ENCODE results near the gene ZNF428. TPM values are rescaled to one million over a fixed set of nuclear protein-coding genes. Genes with fewer than 3 reads are reported as not detected.

The ZNF428 gene
- total and polyA plus RNA-seq, 2 of the 8 experiments (the other 6 are each of a cell fraction or from before 2014, with no cell fraction given), result 7.8 to 16.7 TPM

GRCh38 chr19:43641333-43641732 lies 21.9 kb upstream of the ZNF428 start:
- Histone ChIP-seq H4K91ac (replicated peaks; ENCODE audit: insufficient read length, low read length) (no peak overlapping the region), H2BK20ac (ENCODE audit: low read length) (no peak overlapping the region), H3K9me3 (ENCODE audit: insufficient read depth in 2 of 2, low read depth in 1 of 2, low read length in 1 of 2) (no peaks in the 10 kb centered on the region), H3K4me2 (ENCODE audit: insufficient read depth in 1 of 2, low read depth in 2 of 2, low read length in 2 of 2) (no peak overlapping the region; a peak in 1 of 4 replicates), H3K27ac (ENCODE audit: low read depth, low read length) (no peak overlapping the region), H2BK12ac (ENCODE audit: low read depth, low read length) (no peak overlapping the region), H3K27me3 (replicated peaks in 1 of 4; ENCODE audit: control insufficient read depth in 3 of 4, extremely low read depth in 1 of 4, insufficient read depth in 3 of 4, low read length in 3 of 4) (peaks cover 11 to 48% (median 29%) of the 10 kb centered on the region in 4 experiments), H3K23me2 (ENCODE audit: low read depth, low read length) (peaks cover 11% of the 10 kb centered on the region), H3K14ac (ENCODE audit: insufficient read length) (no peak overlapping the region), H2AK5ac (ENCODE audit: low read depth, low read length) (no peak overlapping the region; the same call in 1 of the 2 replicates), H3K4me1 (replicated peaks in 1 of 4; ENCODE audit: control insufficient read depth in 3 of 4, insufficient read depth in 4 of 4, low read length in 3 of 4) (peaks cover 3 to 14% (median 10%) of the 10 kb centered on the region in 4 experiments; a peak in 6 of 7 replicates), H3K79me2 (ENCODE audit: control insufficient read depth in 1 of 2, insufficient read depth in 2 of 2, low read length in 2 of 2) (no peaks in the 10 kb centered on the region), H2BK120ac (replicated peaks; ENCODE audit: low read depth, low read length) (no peak overlapping the region), H4K20me1 (replicated peaks in 1 of 2; ENCODE audit: control insufficient read depth in 1 of 2, insufficient read depth in 2 of 2, low read length in 2 of 2) (no peaks in the 10 kb centered on the region), H3K56ac (replicated peaks; ENCODE audit: insufficient read length, low read depth, low read length) (no peak overlapping the region), H3K4ac (replicated peaks; ENCODE audit: insufficient read length, low read depth, low read length) (no peak overlapping the region), H2BK5ac (ENCODE audit: low read depth, low read length) (no peak overlapping the region), H4K5ac (ENCODE audit: insufficient read length, low read depth, low read length) (no peak overlapping the region), H4K8ac (ENCODE audit: extremely low read depth, insufficient read depth, low read length) (no peak overlapping the region), H2BK15ac (ENCODE audit: low read length) (no peak overlapping the region), H2AFZ (ENCODE audit: low read length) (0 out of 2 replicates have a peak overlapping the region, but pooled peaks have one; percentile 6), H3K9ac (replicated peaks in 1 of 4; ENCODE audit: extremely low read depth in 1 of 4, low read depth in 3 of 4, low read length in 3 of 4) (no peak overlapping the region), H3K36me3 (ENCODE audit: control insufficient read depth in 2 of 4, insufficient read depth in 4 of 4, low read length in 3 of 4) (no peaks in the 10 kb centered on the region), H3K18ac (ENCODE audit: extremely low read depth, low read length) (no peak overlapping the region), H3K23ac (ENCODE audit: insufficient read length) (no peak overlapping the region), H3K79me1 (ENCODE audit: low read depth, low read length) (peaks cover 2% of the 10 kb centered on the region; the same call in 1 of the 2 replicates), H3K4me3 (ENCODE audit: extremely low read depth in 1 of 4, insufficient read depth in 2 of 4, low read depth in 3 of 4, low read length in 4 of 4) (no peak overlapping the region)
- DNase-seq (ENCODE audit: low read depth in 1 of 2, low spot score in 2 of 2), result no peak
- ChIA-PET CTCF (ENCODE audit: partially characterized antibody) (interaction anchor here (0.8 to 2.0 kb wide), 9 partner anchors 11 to 121 kb away, joined by 3 to 17 read pairs (median 4); partner anchors contain the start of gene PLAUR), POLR2A (ENCODE audit: partially characterized antibody) (interaction anchor here (0.9 to 1.5 kb wide), 5 partner anchors 10 to 37 kb away, joined by 3 to 4 read pairs (median 3); no protein-coding TSS in a partner anchor)
- 69% methylated on average over 2 of the region's 2 CpGs; no CpG with 5 or more reads in 1 of the 2 experiments for WGBS, 2 experiments (ENCODE audit: extremely low coverage in 1 of 2, insufficient coverage in 1 of 2, insufficient read length in 1 of 2, insufficient replicate concordance in 2 of 2, low coverage in 1 of 2, low lambda C conversion rate in 2 of 2, missing lambda C conversion rate in 1 of 2)
- TF ChIP-seq KDM4A (IDR thresholded peaks at IDR 0.05; ENCODE audit: low read depth, low read length, severe bottlenecking) (no peak), GABPA (IDR thresholded peaks at IDR 0.05; ENCODE audit: borderline replicate concordance, insufficient read depth, low read length) (no peak), YY1 (IDR thresholded peaks at IDR 0.05; ENCODE audit: low read depth, low read length) (no peak)
- no peak for FAIRE-seq
